Activated CD4-positive, alpha-beta T cell treated with anti-CD3 and anti-CD28 coated beads for 24 hours (primary cell): Measurements from ENCODE around the gene UXS1.

Experiments
- DNase-seq, 2 donors: peaks; one replicate each; pipeline ENCODE4 v3.0.0-alpha.2; 2020; ENCODE audit warnings: low read depth in 2 of 2

UXS1 gene

GRCh38 chr2:106090916-106091618 lies 103.0 kb downstream of the UXS1 start:
- DNase-seq, result no peak

GRCh38 chr2:106089611-106090010 lies 104.5 kb downstream of the UXS1 start:
- no peak for DNase-seq

GRCh38 chr2:106085181-106085940 lies 108.7 kb downstream of the UXS1 start:
- no peak for DNase-seq

GRCh38 chr2:106080959-106081358 lies 113.1 kb downstream of the UXS1 start:
- DNase-seq, result no peak

GRCh38 chr2:106078096-106078495 lies 116.0 kb downstream of the UXS1 start:
- DNase-seq, result no peak

- no peak for DNase-seq
Observed at GRCh38 chr2:106076941-106077340, 117.2 kb downstream of the UXS1 start.

GRCh38 chr2:106075048-106075447 lies 119.1 kb downstream of the UXS1 start:
- DNase-seq, result no peak

GRCh38 chr2:106073678-106074406 lies 120.3 kb downstream of the UXS1 start:
- DNase-seq, result no peak

- no peak for DNase-seq
Observed at GRCh38 chr2:106070181-106070580, 123.9 kb downstream of the UXS1 start.

GRCh38 chr2:106068451-106068850 lies 125.7 kb downstream of the UXS1 start:
- no peak for DNase-seq

GRCh38 chr2:106065983-106066820 lies 127.9 kb downstream of the UXS1 start:
- no peak for DNase-seq

- no peak for DNase-seq
Observed at GRCh38 chr2:106065268-106065982, 128.7 kb downstream of the UXS1 start.

GRCh38 chr2:106063181-106063580 lies 130.9 kb downstream of the UXS1 start:
- DNase-seq, result no peak

GRCh38 chr2:106062627-106063026 lies 131.5 kb downstream of the UXS1 start:
- no peak for DNase-seq

- DNase-seq, result no peak
Observed at GRCh38 chr2:106061611-106062349, 132.3 kb downstream of the UXS1 start.

- DNase-seq, result no peak
Observed at GRCh38 chr2:106059416-106060065, 134.6 kb downstream of the UXS1 start.

- DNase-seq, result no peak
Observed at GRCh38 chr2:106058469-106059137, 135.5 kb downstream of the UXS1 start.

- no peak for DNase-seq
Observed at GRCh38 chr2:106057206-106057605, 136.9 kb downstream of the UXS1 start.
